Measurements from ENCODE around the gene IFT74. TPM values are rescaled to one million over a fixed set of nuclear protein-coding genes. Genes with fewer than 3 reads are reported as not detected.
"Not testable (repeated sequence)": the region's sequence is repeated elsewhere in the genome, so short reads cannot be mapped to it uniquely, and the experiment has no call there.

The IFT74 gene
- total RNA-seq, 2 donors from 2014 or later = 12.5 to 41.4 TPM

DNA sequence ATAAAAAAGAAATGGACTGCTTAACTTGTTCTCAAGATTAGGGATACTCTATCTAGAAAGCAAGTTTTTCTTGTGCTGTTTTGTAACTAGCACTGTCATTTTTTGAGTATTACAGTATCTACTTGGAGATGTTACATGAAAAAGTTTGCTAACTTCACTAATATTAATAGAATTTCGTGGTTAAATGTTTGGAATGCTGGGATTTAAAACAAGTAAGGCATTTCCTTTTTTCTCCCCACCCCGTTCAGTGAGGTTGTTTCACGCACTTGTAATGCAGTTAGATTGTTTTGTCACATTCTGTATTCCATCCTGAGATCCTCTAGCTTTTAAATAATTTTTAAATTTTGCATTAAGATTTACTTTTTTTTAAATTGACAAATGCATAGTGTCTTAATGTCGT is 132.8 kb downstream of the IFT74 start:
- TF ChIP-seq CTCF (IDR thresholded peaks at IDR 0.05) = no peak
- H3K36me3 ChIP-seq = no peaks in the 10 kb centered on the region
- DNase-seq (ENCODE audit: low spot score) = no peak
- no peak overlapping the region for H3K27ac ChIP-seq
- H3K4me1 ChIP-seq (ENCODE audit: control insufficient read depth in 1 of 2, low read depth in 2 of 2) = peaks cover 0 to 5% of the 10 kb centered on the region in 2 donors
- no peak overlapping the region for H3K4me3 ChIP-seq
- no peak for ATAC-seq (ENCODE audit: insufficient number of reproducible peaks, low FRiP score, low read depth)
- H3K9me3 ChIP-seq = no peaks in the 10 kb centered on the region
- H3K27me3 ChIP-seq (replicated peaks; ENCODE audit: insufficient read depth) = no peaks in the 10 kb centered on the region

GRCh38 chr9:27089706-27090105 is 133.5 kb downstream of the IFT74 start:
- H3K36me3 ChIP-seq = no peaks in the 10 kb centered on the region
- ATAC-seq (ENCODE audit: insufficient number of reproducible peaks, low FRiP score, low read depth) (no peak), DNase-seq (ENCODE audit: low spot score) (no peak)
- H3K4me3 ChIP-seq = no peak overlapping the region
- no peaks in the 10 kb centered on the region for H3K27me3 ChIP-seq (replicated peaks; ENCODE audit: insufficient read depth)
- no peaks in the 10 kb centered on the region for H3K9me3 ChIP-seq
- H3K4me1 ChIP-seq (ENCODE audit: control insufficient read depth in 1 of 2, low read depth in 2 of 2) = peaks cover 0 to 5% of the 10 kb centered on the region in 2 donors
- no peak overlapping the region for H3K27ac ChIP-seq
- no peak for TF ChIP-seq CTCF (IDR thresholded peaks at IDR 0.05)

DNA sequence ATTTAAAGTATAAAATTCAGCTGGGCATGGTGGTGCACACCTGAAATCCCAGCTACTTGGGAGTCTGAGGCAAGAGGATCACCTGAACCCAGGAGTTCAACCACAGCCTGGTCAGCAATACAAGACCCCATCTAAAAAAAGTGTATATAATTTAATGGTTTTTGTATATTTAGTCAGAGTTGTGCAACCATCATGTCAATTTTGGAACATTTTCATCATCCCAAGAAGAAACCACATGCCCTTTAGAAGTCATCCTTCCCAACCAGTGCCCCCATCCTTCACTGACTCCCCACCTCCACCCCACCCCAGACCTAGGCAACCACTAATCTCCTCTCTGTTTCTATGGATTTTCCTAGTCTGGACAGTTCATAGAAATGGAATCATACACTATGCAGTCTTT is 134.0 kb downstream of the IFT74 start:
- no peak overlapping the region for H3K27ac ChIP-seq
- no peak for DNase-seq (ENCODE audit: low spot score)
- no peak overlapping the region for H3K4me3 ChIP-seq
- TF ChIP-seq CTCF (IDR thresholded peaks at IDR 0.05) = no peak
- no peaks in the 10 kb centered on the region for H3K27me3 ChIP-seq (replicated peaks; ENCODE audit: insufficient read depth)
- ATAC-seq (ENCODE audit: insufficient number of reproducible peaks, low FRiP score, low read depth) = no peak
- peaks cover 0 to 5% of the 10 kb centered on the region in 2 donors for H3K4me1 ChIP-seq (ENCODE audit: control insufficient read depth in 1 of 2, low read depth in 2 of 2)
- no peaks in the 10 kb centered on the region for H3K36me3 ChIP-seq
- no peaks in the 10 kb centered on the region for H3K9me3 ChIP-seq

GRCh38 chr9:27090711-27091110 is 134.5 kb downstream of the IFT74 start:
- no peak for TF ChIP-seq CTCF (IDR thresholded peaks at IDR 0.05)
- H3K27me3 ChIP-seq (replicated peaks; ENCODE audit: insufficient read depth) = no peaks in the 10 kb centered on the region

GRCh38 chr9:27092496-27092895 is 136.3 kb downstream of the IFT74 start:
- H3K4me3 ChIP-seq; ATAC-seq (ENCODE audit: insufficient number of reproducible peaks, low FRiP score, low read depth); DNase-seq (ENCODE audit: low spot score): not testable (repeated sequence)

More at GRCh38 chr9:27090711-27091110, 134.5 kb downstream of the IFT74 start:
- ATAC-seq (ENCODE audit: insufficient number of reproducible peaks, low FRiP score, low read depth) (no peak), DNase-seq (ENCODE audit: low spot score) (no peak)
- Histone ChIP-seq H3K36me3 (no peaks in the 10 kb centered on the region), H3K4me3 (no peak overlapping the region), H3K9me3 (no peaks in the 10 kb centered on the region), H3K4me1 (ENCODE audit: control insufficient read depth in 1 of 2, low read depth in 2 of 2) (peaks cover 0 to 5% of the 10 kb centered on the region in 2 donors), H3K27ac (no peak overlapping the region)

DNA sequence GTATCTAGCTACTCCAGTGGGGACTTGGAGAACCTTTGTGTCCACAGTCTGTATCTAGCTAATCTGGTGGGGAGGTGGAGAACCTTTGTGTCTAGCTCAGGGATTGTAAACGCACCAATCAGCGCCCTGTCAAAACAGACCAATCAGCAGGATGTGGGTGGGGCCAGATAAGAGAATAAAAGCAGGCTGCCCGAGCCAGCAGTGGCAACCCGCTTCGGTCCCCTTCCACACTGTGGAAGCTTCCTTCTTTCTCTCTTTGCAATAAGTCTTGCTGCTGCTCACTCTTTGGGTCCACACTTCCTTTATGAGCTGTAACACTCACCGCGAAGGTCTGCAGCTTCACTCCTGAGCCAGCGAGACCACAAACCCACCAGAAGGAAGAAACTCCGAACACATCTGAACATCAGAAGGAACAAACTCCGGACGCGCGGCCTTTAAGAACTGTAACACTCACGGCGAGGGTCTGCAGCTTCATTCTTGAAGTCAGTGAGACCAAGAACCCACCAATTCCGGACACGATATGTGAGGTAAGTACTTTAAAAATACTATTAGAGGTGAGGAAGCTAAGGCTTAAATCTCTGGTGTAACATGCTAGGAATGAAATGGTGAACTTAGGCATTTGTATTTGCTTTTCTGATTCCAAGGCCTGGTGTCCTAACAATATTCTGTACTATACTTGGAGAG is 137.3 kb downstream of the IFT74 start:
- H3K27ac ChIP-seq; H3K4me1 ChIP-seq (ENCODE audit: control insufficient read depth in 1 of 2, low read depth in 2 of 2); H3K9me3 ChIP-seq; H3K36me3 ChIP-seq; H3K27me3 ChIP-seq (replicated peaks; ENCODE audit: insufficient read depth); ATAC-seq (ENCODE audit: insufficient number of reproducible peaks, low FRiP score, low read depth); H3K4me3 ChIP-seq; DNase-seq (ENCODE audit: low spot score): not testable (repeated sequence)

More at GRCh38 chr9:27092496-27092895, 136.3 kb downstream of the IFT74 start:
- not testable (repeated sequence) for H3K27ac ChIP-seq; H3K27me3 ChIP-seq (replicated peaks; ENCODE audit: insufficient read depth); H3K36me3 ChIP-seq; H3K9me3 ChIP-seq; H3K4me1 ChIP-seq (ENCODE audit: control insufficient read depth in 1 of 2, low read depth in 2 of 2)
